Measurements from ENCODE around the gene AOC1. TPM values are rescaled to one million over a fixed set of nuclear protein-coding genes. Genes with fewer than 3 reads are reported as not detected.

The AOC1 gene
- total and polyA plus RNA-seq, 8 donors: 0.34 to 1.2 (median 0.69) TPM

DNA sequence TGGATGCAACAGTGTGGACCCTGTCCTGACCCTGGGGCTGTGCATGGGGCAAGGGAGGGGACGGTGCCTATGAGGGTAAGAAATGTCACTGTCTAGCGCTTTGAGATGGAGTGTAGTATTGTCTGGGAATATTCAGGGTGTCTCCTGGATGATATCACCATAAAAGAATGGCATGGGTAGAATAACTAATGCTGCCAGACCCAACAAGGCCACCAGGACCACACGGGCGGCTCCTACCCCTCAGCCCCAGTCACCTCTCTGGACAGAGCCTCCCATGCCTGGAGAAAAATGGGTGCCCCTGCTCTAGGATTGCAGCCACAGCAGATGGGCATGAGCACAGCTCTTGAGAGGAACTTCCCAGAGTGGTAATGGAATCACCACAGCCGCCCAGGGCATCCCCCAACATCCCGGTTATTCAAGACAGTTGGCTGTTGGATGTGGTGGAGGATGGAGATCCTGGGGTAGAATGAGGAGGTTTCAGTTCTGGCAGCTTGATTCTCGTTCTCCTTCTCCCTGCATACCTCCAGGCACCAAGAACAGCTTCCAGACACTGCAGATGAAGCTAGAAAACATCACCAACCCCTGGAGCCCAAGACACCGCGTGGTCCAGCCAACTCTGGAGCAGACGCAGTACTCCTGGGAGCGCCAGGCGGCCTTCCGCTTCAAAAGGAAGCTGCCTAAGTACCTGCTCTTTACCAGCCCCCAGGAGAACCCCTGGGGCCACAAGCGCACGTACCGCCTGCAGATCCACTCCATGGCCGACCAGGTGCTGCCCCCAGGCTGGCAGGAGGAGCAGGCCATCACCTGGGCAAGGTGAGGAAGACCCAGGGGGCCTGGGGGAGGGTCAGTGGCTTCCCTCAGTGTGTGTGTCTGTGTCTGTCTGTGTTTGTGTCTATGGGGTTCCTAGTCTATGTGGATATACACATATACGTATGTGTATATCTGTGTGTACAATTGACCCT, 6.2 kb downstream of the AOC1 start:
- TF ChIP-seq, protein P1, sequence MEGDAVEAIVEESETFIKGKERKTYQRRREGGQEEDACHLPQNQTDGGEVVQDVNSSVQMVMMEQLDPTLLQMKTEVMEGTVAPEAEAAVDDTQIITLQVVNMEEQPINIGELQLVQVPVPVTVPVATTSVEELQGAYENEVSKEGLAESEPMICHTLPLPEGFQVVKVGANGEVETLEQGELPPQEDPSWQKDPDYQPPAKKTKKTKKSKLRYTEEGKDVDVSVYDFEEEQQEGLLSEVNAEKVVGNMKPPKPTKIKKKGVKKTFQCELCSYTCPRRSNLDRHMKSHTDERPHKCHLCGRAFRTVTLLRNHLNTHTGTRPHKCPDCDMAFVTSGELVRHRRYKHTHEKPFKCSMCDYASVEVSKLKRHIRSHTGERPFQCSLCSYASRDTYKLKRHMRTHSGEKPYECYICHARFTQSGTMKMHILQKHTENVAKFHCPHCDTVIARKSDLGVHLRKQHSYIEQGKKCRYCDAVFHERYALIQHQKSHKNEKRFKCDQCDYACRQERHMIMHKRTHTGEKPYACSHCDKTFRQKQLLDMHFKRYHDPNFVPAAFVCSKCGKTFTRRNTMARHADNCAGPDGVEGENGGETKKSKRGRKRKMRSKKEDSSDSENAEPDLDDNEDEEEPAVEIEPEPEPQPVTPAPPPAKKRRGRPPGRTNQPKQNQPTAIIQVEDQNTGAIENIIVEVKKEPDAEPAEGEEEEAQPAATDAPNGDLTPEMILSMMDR (IDR thresholded peaks at IDR 0.05): no peak
- intact Hi-C loops (cut with DNase I): no loop called here
- ATAC-seq: no peak
- Histone ChIP-seq H3K36me3 (no peaks in the 10 kb centered on the region), H3K9me3 (no peaks in the 10 kb centered on the region), H3K4me1 (no peaks in the 10 kb centered on the region), H3K4me3 (no peak overlapping the region), H3K27me3 (peaks cover 0 to 5% of the 10 kb centered on the region in 2 donors), H3K27ac (no peak overlapping the region)
- DNase-seq: no peak

DNA sequence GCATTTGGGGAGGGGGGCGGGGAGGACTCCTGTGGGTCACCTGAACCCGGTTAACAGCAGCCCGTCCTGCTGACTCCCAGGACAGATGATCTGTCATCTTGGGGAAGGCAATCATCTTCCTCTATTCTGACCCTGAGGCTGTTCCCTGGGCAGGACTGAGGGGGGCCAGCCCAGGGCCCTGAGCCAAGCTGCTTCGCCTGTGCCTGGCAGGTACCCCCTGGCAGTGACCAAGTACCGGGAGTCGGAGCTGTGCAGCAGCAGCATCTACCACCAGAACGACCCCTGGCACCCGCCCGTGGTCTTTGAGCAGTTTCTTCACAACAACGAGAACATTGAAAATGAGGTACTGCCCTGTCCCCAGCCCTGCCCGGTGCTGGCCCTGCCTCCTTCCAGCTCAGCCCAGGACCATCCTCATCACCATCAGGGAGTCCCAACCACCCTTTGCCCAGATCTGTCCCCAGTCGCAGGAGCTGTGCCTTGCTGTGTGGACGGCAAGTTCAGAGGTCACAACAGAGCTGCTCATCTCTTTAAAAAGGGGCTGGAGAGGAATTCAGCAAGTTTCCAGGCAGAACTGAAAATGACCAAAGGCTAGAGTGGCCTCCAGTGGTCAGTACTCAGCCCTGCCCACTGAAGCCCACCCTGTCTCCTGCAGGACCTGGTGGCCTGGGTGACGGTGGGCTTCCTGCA, 8.1 kb downstream of the AOC1 start:
- DNase-seq (no peak), ATAC-seq (no peak)
- intact Hi-C loops (cut with DNase I): loop anchor here in 1 of 2 donors (10.0 kb wide), 1 partner anchor 86 kb away; no protein-coding TSS in a partner anchor
- Histone ChIP-seq H3K27ac (no peak overlapping the region), H3K4me3 (no peak overlapping the region), H3K4me1 (no peaks in the 10 kb centered on the region), H3K27me3 (peaks cover 0 to 1% of the 10 kb centered on the region in 2 donors), H3K36me3 (no peaks in the 10 kb centered on the region), H3K9me3 (no peaks in the 10 kb centered on the region)
- TF ChIP-seq, protein P1 (IDR thresholded peaks at IDR 0.05): no peak

DNA sequence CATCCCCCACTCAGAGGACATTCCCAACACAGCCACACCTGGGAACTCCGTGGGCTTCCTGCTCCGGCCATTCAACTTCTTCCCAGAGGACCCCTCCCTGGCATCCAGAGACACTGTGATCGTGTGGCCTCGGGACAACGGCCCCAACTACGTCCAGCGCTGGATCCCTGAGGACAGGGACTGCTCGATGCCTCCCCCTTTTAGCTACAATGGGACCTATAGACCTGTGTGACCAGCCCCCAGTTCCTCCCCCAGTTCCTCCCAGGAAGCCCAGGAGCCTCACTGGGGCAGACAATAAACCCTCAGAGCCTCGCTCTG, 8.6 kb downstream of the AOC1 start:
- no peaks in the 10 kb centered on the region for H3K9me3 ChIP-seq
- H3K36me3 ChIP-seq: no peaks in the 10 kb centered on the region
- H3K27me3 ChIP-seq: no peaks in the 10 kb centered on the region
- no peak overlapping the region for H3K4me3 ChIP-seq
- intact Hi-C loops (cut with DNase I): loop anchor here in 1 of 2 donors (10.0 kb wide), 1 partner anchor 86 kb away; no protein-coding TSS in a partner anchor
- no peaks in the 10 kb centered on the region for H3K4me1 ChIP-seq
- DNase-seq: no peak
- ATAC-seq: no peak
- no peak overlapping the region for H3K27ac ChIP-seq
- TF ChIP-seq, protein P1 (IDR thresholded peaks at IDR 0.05): no peak

DNA sequence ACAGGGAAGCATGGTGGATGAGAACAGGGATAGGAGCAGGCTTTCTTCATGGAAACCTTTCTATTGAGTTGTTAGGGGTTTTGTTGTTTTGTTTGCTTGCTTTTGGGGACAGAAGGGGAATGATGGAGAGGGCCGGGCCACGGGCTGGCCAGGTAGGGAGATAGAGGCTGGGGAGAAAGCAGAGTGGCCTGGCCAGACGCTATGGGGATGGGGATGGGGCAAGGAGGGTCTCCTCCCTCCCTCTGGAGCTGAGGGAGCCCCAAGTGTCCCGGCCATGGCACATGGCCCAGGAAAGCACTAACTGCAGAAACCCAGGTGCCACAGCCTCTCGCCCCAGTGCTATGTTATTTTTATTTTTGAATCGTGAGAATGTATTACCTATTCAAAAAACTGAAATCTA, 10.0 kb downstream of the AOC1 start:
- H3K4me1 ChIP-seq: no peaks in the 10 kb centered on the region
- H3K36me3 ChIP-seq: no peaks in the 10 kb centered on the region
- H3K9me3 ChIP-seq: no peaks in the 10 kb centered on the region
- ATAC-seq: no peak
- TF ChIP-seq, protein P1 (IDR thresholded peaks at IDR 0.05): no peak
- intact Hi-C loops (cut with DNase I): loop anchor here in 1 of 2 donors (10.0 kb wide), 1 partner anchor 88 kb away; no protein-coding TSS in a partner anchor
- no peak overlapping the region for H3K27ac ChIP-seq
- DNase-seq: no peak
- no peaks in the 10 kb centered on the region for H3K27me3 ChIP-seq
- H3K4me3 ChIP-seq: no peak overlapping the region

DNA sequence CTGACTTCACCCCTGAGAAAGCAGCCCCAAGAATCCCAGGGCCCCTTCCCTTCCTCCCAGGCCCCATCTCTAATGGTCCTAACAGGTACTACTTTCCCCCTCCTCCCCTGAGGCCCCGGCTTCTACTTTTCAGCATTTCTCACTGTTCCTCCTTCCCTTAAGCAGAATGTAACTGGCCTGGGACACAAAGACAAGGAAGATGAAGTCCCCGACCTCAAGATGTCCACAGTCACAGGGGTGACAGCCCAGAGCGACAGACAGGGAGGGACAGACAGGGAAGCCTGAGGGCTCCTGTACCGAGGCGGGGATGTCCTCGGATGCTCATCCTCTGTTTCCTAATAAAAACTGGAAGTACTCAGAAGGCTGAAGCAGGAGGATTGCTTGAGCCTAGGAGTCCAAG, 11.6 kb downstream of the AOC1 start:
- Histone ChIP-seq H3K27ac (no peak overlapping the region), H3K27me3 (no peaks in the 10 kb centered on the region), H3K4me1 (no peaks in the 10 kb centered on the region), H3K36me3 (no peaks in the 10 kb centered on the region), H3K4me3 (no peak overlapping the region), H3K9me3 (no peaks in the 10 kb centered on the region)
- TF ChIP-seq, protein P1 (IDR thresholded peaks at IDR 0.05): no peak
- no peak for ATAC-seq
- DNase-seq: no peak
- intact Hi-C loops (cut with DNase I): loop anchor here in 1 of 2 donors (10.0 kb wide), 1 partner anchor 89 kb away; no protein-coding TSS in a partner anchor

Data from left lung (tissue), 10 donors.